DMS153 treated with DMSO at 0.1 percent for 48 hours (cell line): ENCODE results near the gene PRKN.

Experiments used
- DNase-seq: peaks from one replicate; lab custom pipeline; 2025; ENCODE audit not compliant: unreplicated experiment; lab: John Stamatoyannopoulos, UW

Gene PRKN

GRCh38 chr6:162251257-162251656 lies 476.3 kb downstream of the PRKN start:
- no peak for DNase-seq

DNA sequence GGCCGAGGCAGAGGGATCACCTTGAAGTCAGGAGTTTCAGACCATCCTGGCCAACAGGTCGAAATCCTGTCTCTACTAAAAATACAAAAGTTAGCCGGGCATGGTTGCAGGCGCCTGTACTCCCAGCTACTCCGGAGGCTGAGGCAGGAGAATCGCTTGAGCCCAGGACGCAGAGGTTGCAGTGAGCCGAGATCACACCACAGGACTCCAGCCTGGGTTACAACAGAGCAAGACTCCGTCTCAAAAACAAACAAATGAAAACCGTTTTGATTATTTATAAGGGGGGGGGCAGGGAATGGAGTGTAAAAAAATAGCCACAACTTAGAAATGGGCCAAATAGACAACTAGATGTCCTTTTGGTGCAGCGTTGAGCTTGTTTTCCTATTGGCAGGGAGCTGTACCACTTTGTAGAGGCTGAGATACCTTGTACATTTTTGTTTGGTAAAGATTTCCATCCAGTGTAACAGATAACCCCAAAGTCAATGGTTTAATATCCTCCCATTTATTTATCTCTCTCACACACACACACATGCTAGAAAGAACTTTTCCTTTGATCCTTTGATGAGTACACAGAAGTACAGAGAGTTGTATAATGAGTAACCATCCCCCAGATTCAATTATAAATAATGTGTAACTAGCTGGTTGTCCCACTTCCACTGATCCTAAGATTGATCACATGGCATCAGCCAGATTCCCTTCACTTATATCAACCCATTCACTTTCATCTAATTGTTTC lies 477.5 kb downstream of the PRKN start:
- no peak for DNase-seq

DNA sequence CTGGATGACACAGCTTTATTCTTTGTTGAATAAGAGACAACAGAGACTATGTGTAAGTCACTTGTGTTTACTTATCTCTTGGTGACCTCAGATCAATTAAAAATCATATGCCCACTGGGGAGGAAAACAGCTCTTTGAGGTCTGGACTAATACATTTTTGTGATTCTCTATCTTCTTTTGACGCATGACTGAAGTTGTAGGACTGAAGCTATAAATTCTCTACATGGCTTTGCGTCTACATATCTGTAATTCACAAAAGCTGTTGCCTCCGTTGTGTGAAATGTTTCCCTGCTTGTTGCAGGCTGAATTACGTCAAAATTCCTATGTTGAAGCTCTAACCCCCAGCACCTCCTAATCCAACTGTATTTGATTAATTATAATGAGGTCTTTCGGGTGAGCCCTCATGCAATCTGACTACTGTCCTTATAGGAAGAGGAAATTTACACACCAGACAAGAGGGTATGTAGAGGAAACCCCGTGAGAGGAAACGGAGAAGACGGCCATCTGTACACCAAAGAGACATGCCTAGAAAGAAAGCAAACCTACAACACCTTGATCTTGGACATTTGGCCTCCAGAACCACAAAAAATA lies 481.6 kb downstream of the PRKN start:
- DNase-seq = no peak

- DNase-seq = no peak
Measured at GRCh38 chr6:162244031-162244430, 483.5 kb downstream of the PRKN start.

GRCh38 chr6:162242915-162243314 lies 484.7 kb downstream of the PRKN start:
- no peak for DNase-seq

GRCh38 chr6:162239330-162239729 lies 488.2 kb downstream of the PRKN start:
- DNase-seq = no peak

DNA sequence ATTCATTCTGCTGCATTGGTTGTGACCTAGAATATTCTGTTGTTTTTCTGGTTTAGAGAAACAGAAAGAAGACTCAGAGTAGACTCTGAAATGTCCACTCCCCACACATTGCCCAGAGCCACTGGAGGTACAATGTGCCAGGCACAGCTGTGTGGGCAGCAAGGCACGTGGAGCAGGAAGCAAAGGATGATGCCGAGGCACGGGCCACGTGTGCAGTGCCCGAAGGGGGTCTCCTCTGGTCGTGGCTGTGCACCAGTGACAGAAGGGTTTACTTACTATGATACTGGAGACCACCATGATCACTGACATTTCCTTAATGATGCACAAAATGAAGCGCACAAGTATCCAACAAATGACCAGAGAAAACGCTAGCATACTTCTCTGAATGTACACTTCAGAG lies 488.9 kb downstream of the PRKN start:
- no peak for DNase-seq

DNA sequence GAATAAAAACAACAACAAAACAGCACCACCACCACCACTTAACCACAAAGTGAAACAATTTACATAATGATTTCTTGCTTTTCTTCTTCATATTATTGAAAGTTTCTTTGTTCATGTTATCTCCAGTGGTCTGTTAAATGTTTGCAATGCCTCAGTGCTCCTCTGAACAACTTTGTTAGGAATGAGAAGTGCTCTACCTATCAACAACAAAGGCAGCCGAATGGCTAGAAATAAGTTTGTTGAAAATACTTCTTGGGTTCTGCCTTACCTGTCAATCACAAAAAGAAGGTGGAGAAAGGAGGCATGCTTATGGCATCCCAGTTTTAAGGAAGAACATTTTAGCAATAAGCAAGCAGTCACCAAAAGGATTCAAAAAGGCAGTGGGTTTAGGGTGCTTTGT lies 490.2 kb downstream of the PRKN start:
- DNase-seq = no peak

- no peak for DNase-seq
Measured at GRCh38 chr6:162234631-162235030, 492.9 kb downstream of the PRKN start.

GRCh38 chr6:162230147-162230752 lies 497.3 kb downstream of the PRKN start:
- no peak for DNase-seq

DNA sequence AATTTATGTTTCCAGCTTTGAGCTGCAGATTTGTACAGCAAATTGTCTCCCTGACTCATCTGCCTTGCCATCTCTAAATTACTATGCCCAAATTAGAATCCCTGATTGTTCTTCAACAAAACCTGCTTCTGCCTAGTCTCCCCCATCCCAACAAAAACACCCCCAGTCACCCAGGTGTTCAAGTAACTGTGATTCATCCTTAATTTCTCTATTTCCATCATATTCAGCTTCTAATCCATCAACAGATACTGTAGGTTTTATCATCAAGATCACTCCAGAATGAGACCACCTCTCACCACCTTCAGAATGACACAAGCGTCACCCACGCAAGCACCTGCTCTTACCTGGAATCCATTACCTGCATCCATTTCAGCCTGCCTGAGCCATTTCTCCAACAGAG lies 498.5 kb downstream of the PRKN start:
- DNase-seq = no peak

DNA sequence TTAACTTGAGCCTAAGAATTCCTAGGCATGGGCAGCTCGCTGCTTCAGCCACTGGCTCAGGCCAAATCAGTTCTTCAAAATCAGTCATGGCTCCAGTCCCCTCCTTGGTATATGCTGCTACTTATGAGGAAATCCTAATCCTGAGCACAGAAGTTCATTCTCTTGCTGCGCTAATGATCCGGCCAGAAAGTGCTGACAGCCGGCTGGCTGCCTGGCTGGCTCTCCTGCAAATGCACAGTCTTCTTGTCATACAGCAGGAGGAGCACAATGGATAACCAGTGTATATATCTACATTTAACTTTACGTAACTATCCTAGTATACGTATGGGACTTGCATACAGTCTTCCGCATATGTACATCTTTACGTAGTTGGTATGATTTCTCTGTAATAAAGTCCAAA lies 500.8 kb downstream of the PRKN start:
- DNase-seq = no peak

DNA sequence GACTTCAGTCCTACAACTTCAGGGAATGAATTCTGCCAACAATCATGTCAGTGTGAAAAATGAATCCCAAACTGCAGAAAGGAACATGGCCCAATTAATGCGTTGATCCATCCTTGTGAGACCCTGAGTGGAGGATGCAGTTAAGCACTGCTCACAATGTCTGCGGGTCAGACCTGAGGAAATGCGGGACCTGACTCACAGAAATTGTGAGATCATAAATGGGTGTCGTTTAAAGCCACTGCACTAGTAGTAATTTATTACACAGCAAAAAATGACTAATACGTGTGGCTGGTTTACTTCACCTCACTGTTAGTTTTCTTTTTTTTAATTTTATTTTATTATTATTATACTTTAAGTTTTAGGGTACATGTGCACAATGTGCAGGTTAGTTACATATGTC lies 505.0 kb downstream of the PRKN start:
- no peak for DNase-seq

DNA sequence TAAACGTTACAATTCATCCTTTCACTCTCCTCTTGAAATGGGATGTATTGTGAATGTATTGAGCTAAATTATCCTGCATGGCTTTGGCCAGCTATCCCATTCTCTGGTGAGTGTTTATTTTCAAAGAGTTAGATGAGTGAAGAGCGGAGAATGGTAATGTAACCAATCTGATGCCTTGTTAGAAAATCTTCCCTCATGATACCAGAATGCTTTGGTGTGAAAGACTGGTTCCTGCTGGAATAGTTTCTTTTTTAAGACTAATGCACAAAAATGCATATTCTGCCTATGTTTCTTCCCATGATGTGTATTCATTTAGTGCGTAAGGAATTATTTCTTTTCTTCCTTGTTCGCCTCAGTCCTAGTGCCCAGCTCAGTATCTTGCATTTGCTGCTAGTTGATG lies 506.7 kb downstream of the PRKN start:
- no peak for DNase-seq

DNA sequence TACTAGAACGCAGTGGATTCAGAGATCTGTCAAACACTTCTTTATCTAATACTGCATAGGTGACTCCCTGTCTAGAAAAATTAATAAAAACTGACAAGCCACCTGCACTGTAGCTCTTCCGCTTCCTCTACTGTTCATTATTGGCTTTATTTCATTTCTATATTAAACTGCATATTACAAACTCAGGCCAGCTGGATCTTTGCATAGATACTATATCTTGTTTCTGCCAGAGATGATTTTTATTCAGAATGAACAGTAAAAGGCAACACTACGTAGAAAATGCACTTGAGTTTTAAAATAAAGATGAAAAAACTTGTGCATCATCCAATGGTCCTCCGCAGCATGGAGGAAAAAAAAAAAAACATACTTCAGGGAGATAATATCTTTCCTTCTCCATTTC lies 508.3 kb downstream of the PRKN start:
- no peak for DNase-seq

GRCh38 chr6:162217811-162218493 lies 509.6 kb downstream of the PRKN start:
- no peak for DNase-seq

- no peak for DNase-seq
Measured at GRCh38 chr6:162217058-162217457, 510.5 kb downstream of the PRKN start.

GRCh38 chr6:162211777-162212176 lies 515.8 kb downstream of the PRKN start:
- no peak for DNase-seq

GRCh38 chr6:162211022-162211421 lies 516.5 kb downstream of the PRKN start:
- no peak for DNase-seq

DNA sequence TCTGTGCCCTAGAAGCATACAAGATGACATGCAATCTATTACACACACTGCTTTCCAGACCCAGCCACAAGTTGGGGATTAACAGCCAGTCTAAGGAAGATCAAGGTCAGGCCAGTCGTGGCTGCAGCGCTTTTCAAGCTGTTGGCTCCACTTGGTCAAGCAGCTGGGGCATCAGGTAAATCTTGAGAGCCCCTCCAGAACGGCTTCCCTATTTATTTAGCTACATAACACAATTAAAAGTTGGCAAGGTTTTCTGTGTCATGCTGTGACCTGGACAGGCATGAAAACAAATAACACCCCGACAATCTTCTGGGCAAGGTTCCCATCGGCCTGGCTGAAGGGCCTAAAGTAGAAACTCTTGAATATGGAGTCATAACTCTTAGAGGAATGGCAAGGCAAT lies 524.3 kb downstream of the PRKN start:
- no peak for DNase-seq

GRCh38 chr6:162200945-162201690 lies 526.4 kb downstream of the PRKN start:
- no peak for DNase-seq
